ENCODE data around the gene SRGAP1.

- TF ChIP-seq ZFX (IDR thresholded peaks at IDR 0.05): no peak
- no peak for TF ChIP-seq CTCF (conservative IDR thresholded peaks at IDR 0.05)
These were observed 22.7 kb upstream of the SRGAP1 start for GRCh38 chr12:63821781-63822251.

All from C4-2B (cell line).